PFSK-1 (cell line): ENCODE data around the gene FSTL4.

Source experiments
- FOXP2 ChIP-seq: optimal IDR thresholded peaks from 2 replicates; pipeline ENCODE3; 2011; ENCODE audit warnings: borderline replicate concordance, control low read depth, inconsistent platforms; ENCODE audit not compliant: insufficient read depth; ENCODE audit errors: extremely low read length, extremely low read depth
- POLR2AphosphoS5 ChIP-seq: IDR thresholded peaks from 2 replicates; pipeline ENCODE4 v1.6.1; 2012; ENCODE audit warnings: low read depth, mild to moderate bottlenecking, control low read depth, low read length, moderate library complexity
- REST ChIP-seq, 2 experiments: IDR thresholded peaks; 2 replicates each; pipeline versions ENCODE4 v1.6.1 to v1.8.0; 2011 to 2012; ENCODE audit warnings: low read depth in 2 of 2, low read length in 2 of 2, control low read depth in 1 of 2, inconsistent platforms in 1 of 2, mild to moderate bottlenecking in 1 of 2, moderate library complexity in 1 of 2; ENCODE audit not compliant: insufficient read depth in 1 of 2
- SIN3A ChIP-seq: IDR thresholded peaks from 2 replicates; pipeline ENCODE4 v1.6.1; 2012; ENCODE audit warnings: mild to moderate bottlenecking, low read length, moderate library complexity, borderline replicate concordance; ENCODE audit not compliant: insufficient read depth
- TAF1 ChIP-seq: IDR thresholded peaks from 2 replicates; pipeline ENCODE4 v1.6.1; 2012; ENCODE audit warnings: low read length, control low read depth, borderline replicate concordance; ENCODE audit not compliant: insufficient read depth

FSTL4 gene

GRCh38 chr5:133403741-133404364, 208.5 kb downstream of the FSTL4 start:
- TF ChIP-seq SIN3A, result no peak
- no peak for TF ChIP-seq FOXP2
- TF ChIP-seq REST (IDR thresholded peaks at IDR 0.05; ENCODE audit: insufficient read depth in 1 of 2, low read depth in 2 of 2, low read length in 2 of 2), result no peak
- TF ChIP-seq TAF1, result no peak
- TF ChIP-seq POLR2AphosphoS5, result no peak

GRCh38 chr5:133402775-133403174, 209.6 kb downstream of the FSTL4 start:
- TF ChIP-seq REST (IDR thresholded peaks at IDR 0.05; ENCODE audit: insufficient read depth in 1 of 2, low read depth in 2 of 2, low read length in 2 of 2), result no peak
- TF ChIP-seq SIN3A, result no peak
- TF ChIP-seq POLR2AphosphoS5, result no peak
- no peak for TF ChIP-seq FOXP2
- TF ChIP-seq TAF1, result no peak

GRCh38 chr5:133401731-133402347, 210.5 kb downstream of the FSTL4 start:
- TF ChIP-seq REST (IDR thresholded peaks at IDR 0.05; ENCODE audit: insufficient read depth in 1 of 2, low read depth in 2 of 2, low read length in 2 of 2) (no peak), TAF1 (no peak), FOXP2 (no peak), SIN3A (no peak), POLR2AphosphoS5 (no peak)

DNA sequence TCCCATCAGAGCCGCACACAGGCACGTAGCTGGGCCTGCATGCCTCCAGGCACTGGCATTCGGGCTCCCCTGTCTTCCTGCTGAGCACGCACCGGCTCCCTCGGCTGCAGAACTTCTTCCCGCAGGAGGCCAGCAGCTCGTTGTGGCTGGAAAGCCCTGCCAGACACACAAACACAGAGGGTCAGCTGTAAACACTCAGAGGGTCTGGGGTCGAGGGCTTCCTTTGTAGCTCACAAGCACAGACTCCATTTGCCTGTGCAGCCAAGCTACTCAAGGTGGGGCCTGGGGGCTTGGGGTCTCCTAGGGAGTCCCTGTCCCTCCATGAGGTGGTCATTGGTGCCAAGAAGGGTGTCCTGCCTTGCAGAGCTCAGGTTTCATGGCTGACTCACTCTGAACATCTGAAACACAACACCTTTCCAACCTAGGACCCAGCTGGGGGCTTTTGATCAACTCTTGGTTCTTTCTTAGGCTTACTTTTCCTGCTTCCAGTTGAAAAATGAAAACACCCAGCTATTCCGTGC, 211.4 kb downstream of the FSTL4 start:
- TF ChIP-seq REST (IDR thresholded peaks at IDR 0.05; ENCODE audit: insufficient read depth in 1 of 2, low read depth in 2 of 2, low read length in 2 of 2) (no peak), SIN3A (no peak), TAF1 (no peak), POLR2AphosphoS5 (no peak), FOXP2 (no peak)
